Stimulated activated naive CD8-positive, alpha-beta T cell treated with anti-CD3 and anti-CD28 coated beads, Interleukin-15, amount 100 ng/mL, for 72 hours (primary cell): Measurements from ENCODE around the gene TMEM109.
A peak's percentile ranks its signal among the peaks of the same experiment; 100 is the strongest.

Experiments used
- ATAC-seq: fragments of 150-1000 bp; cut with Tn5 transposase; 2 replicates; pipeline ENCODE4 v1.10.0; 2021; ENCODE audit warnings: mild to moderate bottlenecking, moderate library complexity
- DNase-seq, 2 donors: peaks; one replicate each; pipeline ENCODE4 v3.0.0; 2021 to 2022
- H3K27ac Mint-ChIP-seq, 2 donors: one replicate each; pipeline ENCODE4 v1.8.0; 2022; ENCODE audit warnings: mild to moderate bottlenecking in 2 of 2, mixed read lengths in 2 of 2, moderate library complexity in 2 of 2
- H3K27me3 Mint-ChIP-seq: one replicate; pipeline ENCODE4 v1.8.0; 2022; ENCODE audit warnings: mixed read lengths
- H3K4me1 Mint-ChIP-seq: one replicate; pipeline ENCODE4 v1.8.0; 2022; ENCODE audit warnings: mild to moderate bottlenecking, mixed read lengths
- H3K4me3 Mint-ChIP-seq, 2 donors: one replicate each; pipeline ENCODE4 v1.8.0; 2022; ENCODE audit warnings: mild to moderate bottlenecking in 2 of 2, mixed read lengths in 2 of 2, moderate library complexity in 1 of 2
- H3K9me3 Mint-ChIP-seq, 2 donors: one replicate each; pipeline ENCODE4 v1.8.0; 2022; ENCODE audit warnings: mixed read lengths in 2 of 2

TMEM109 gene

GRCh38 chr11:60874421-60875365 is 39.3 kb upstream of the TMEM109 start:
- Mint-ChIP-seq H3K4me1 (peaks cover 34% of the 10 kb centered on the region), H3K4me3 (no peak overlapping the region), H3K9me3 (no peaks in the 10 kb centered on the region), H3K27me3 (no peaks in the 10 kb centered on the region), H3K27ac (no peak overlapping the region)
- ATAC-seq, result no peak
- no peak for DNase-seq

GRCh38 chr11:60875366-60876167 is 38.4 kb upstream of the TMEM109 start:
- DNase-seq (no peak), ATAC-seq (no peak)
- no peak overlapping the region for H3K27ac Mint-ChIP-seq
- no peaks in the 10 kb centered on the region for H3K27me3 Mint-ChIP-seq
- H3K4me1 Mint-ChIP-seq, result peaks cover 29% of the 10 kb centered on the region
- no peak overlapping the region for H3K4me3 Mint-ChIP-seq
- no peaks in the 10 kb centered on the region for H3K9me3 Mint-ChIP-seq

- Mint-ChIP-seq H3K4me3 (no peak overlapping the region), H3K4me1 (peaks cover 24% of the 10 kb centered on the region), H3K27ac (no peak overlapping the region)
Measured at GRCh38 chr11:60876168-60876485, 37.8 kb upstream of the TMEM109 start.

GRCh38 chr11:60878245-60879101 is 35.5 kb upstream of the TMEM109 start:
- ATAC-seq (no peak), DNase-seq (no peak)
- H3K4me1 Mint-ChIP-seq, result peaks cover under 1% of the 10 kb centered on the region
- H3K4me3 Mint-ChIP-seq, result no peak overlapping the region
- no peaks in the 10 kb centered on the region for H3K9me3 Mint-ChIP-seq
- no peaks in the 10 kb centered on the region for H3K27me3 Mint-ChIP-seq
- no peak overlapping the region for H3K27ac Mint-ChIP-seq

More at GRCh38 chr11:60876168-60876485, 37.8 kb upstream of the TMEM109 start:
- H3K9me3 Mint-ChIP-seq, result no peaks in the 10 kb centered on the region
- H3K27me3 Mint-ChIP-seq, result no peaks in the 10 kb centered on the region
- no peak for ATAC-seq
- DNase-seq, result no peak

- Mint-ChIP-seq H3K4me1 (no peaks in the 10 kb centered on the region), H3K27me3 (no peaks in the 10 kb centered on the region), H3K4me3 (no peak overlapping the region), H3K27ac (no peak overlapping the region), H3K9me3 (no peaks in the 10 kb centered on the region)
- ATAC-seq, result no peak
- DNase-seq, result no peak
Measured at GRCh38 chr11:60879104-60879503, 34.9 kb upstream of the TMEM109 start.

- DNase-seq (no peak), ATAC-seq (no peak)
- no peaks in the 10 kb centered on the region for H3K27me3 Mint-ChIP-seq
- H3K4me1 Mint-ChIP-seq, result no peaks in the 10 kb centered on the region
- H3K4me3 Mint-ChIP-seq, result no peak overlapping the region
- H3K27ac Mint-ChIP-seq, result no peak overlapping the region
- no peaks in the 10 kb centered on the region for H3K9me3 Mint-ChIP-seq
Measured at GRCh38 chr11:60879971-60880588, 33.9 kb upstream of the TMEM109 start.

GRCh38 chr11:60880643-60881282 is 33.2 kb upstream of the TMEM109 start:
- no peaks in the 10 kb centered on the region for H3K27me3 Mint-ChIP-seq
- no peak overlapping the region for H3K4me3 Mint-ChIP-seq
- H3K9me3 Mint-ChIP-seq, result no peaks in the 10 kb centered on the region
- no peak overlapping the region for H3K27ac Mint-ChIP-seq
- H3K4me1 Mint-ChIP-seq, result no peaks in the 10 kb centered on the region
- ATAC-seq (no peak), DNase-seq (no peak)

GRCh38 chr11:60887556-60887955 is 26.4 kb upstream of the TMEM109 start:
- DNase-seq (peak in 1 of 2 donors; percentile 34), ATAC-seq (peak; percentile 95)
- H3K4me3 Mint-ChIP-seq, result no peak overlapping the region
- H3K27me3 Mint-ChIP-seq, result no peaks in the 10 kb centered on the region
- no peaks in the 10 kb centered on the region for H3K4me1 Mint-ChIP-seq
- H3K27ac Mint-ChIP-seq, result no peak overlapping the region
- no peaks in the 10 kb centered on the region for H3K9me3 Mint-ChIP-seq

GRCh38 chr11:60889869-60890311 is 24.1 kb upstream of the TMEM109 start:
- ATAC-seq, result no peak
- H3K27ac Mint-ChIP-seq, result peak overlapping the region; percentile 50 to 85
- H3K9me3 Mint-ChIP-seq, result no peaks in the 10 kb centered on the region
- no peaks in the 10 kb centered on the region for H3K27me3 Mint-ChIP-seq
- DNase-seq, result no peak
- H3K4me1 Mint-ChIP-seq, result no peaks in the 10 kb centered on the region
- H3K4me3 Mint-ChIP-seq, result no peak overlapping the region

- Mint-ChIP-seq H3K27me3 (no peaks in the 10 kb centered on the region), H3K4me3 (no peak overlapping the region), H3K4me1 (no peaks in the 10 kb centered on the region), H3K27ac (no peak overlapping the region), H3K9me3 (no peaks in the 10 kb centered on the region)
- DNase-seq, result no peak
- ATAC-seq, result no peak
Measured at GRCh38 chr11:60890696-60891095, 23.3 kb upstream of the TMEM109 start.

GRCh38 chr11:60891103-60891741 is 22.7 kb upstream of the TMEM109 start:
- no peaks in the 10 kb centered on the region for H3K9me3 Mint-ChIP-seq
- no peaks in the 10 kb centered on the region for H3K27me3 Mint-ChIP-seq
- no peaks in the 10 kb centered on the region for H3K4me1 Mint-ChIP-seq
- H3K27ac Mint-ChIP-seq, result peak overlapping the region in 1 of 2 donors; percentile 54
- no peak for ATAC-seq
- no peak overlapping the region for H3K4me3 Mint-ChIP-seq
- no peak for DNase-seq

GRCh38 chr11:60895687-60896086 is 18.3 kb upstream of the TMEM109 start:
- no peak for DNase-seq
- peaks cover 10% of the 10 kb centered on the region for H3K4me1 Mint-ChIP-seq

GRCh38 chr11:60897496-60897895 is 16.5 kb upstream of the TMEM109 start:
- H3K27ac Mint-ChIP-seq, result no peak overlapping the region
- DNase-seq (no peak), ATAC-seq (no peak)
- no peaks in the 10 kb centered on the region for H3K9me3 Mint-ChIP-seq
- peaks cover 14% of the 10 kb centered on the region for H3K4me1 Mint-ChIP-seq
- no peak overlapping the region for H3K4me3 Mint-ChIP-seq
- no peaks in the 10 kb centered on the region for H3K27me3 Mint-ChIP-seq

More at GRCh38 chr11:60895687-60896086, 18.3 kb upstream of the TMEM109 start:
- Mint-ChIP-seq H3K27me3 (no peaks in the 10 kb centered on the region), H3K27ac (no peak overlapping the region), H3K9me3 (no peaks in the 10 kb centered on the region), H3K4me3 (no peak overlapping the region)
- no peak for ATAC-seq
